GM12878 (cell line): ENCODE measurements around the gene ADAM33. TPM values are rescaled to one million over a fixed set of nuclear protein-coding genes. Genes with fewer than 3 reads are reported as not detected.

Experiments used
- ATAC-seq: fragments of 200-7000 bp; cut with Tn5 transposase; 3 replicates; pipeline ENCODE4 v1.9.1; 2020; ENCODE audit warnings: mild to moderate bottlenecking, moderate library complexity
- BruUV-seq: library from RNA; stranded (reverse); fragments of 400-500 nt; replicated peaks from 2 replicates; lab custom pipeline; 2021; lab: Mats Ljungman, UMichigan
- CTCF ChIA-PET: fragments of 300-600 bp; sonication (Branson Sonifier 250); formaldehyde crosslinking; extraction: SDS; loops from one replicate; lab custom pipeline; 2021; ENCODE audit warnings: inconsistent platforms; lab: Yijun Ruan, JAX
- POLR2A ChIA-PET: fragments of 350-600 bp; formaldehyde crosslinking; extraction: SDS; loops from one replicate; lab custom pipeline; 2021; ENCODE audit warnings: inconsistent platforms; lab: Charles Lee
- RAD21 ChIA-PET: fragments of 300-600 bp; sonication (Branson Sonifier 250); formaldehyde crosslinking; loops from one replicate; lab custom pipeline; 2023; ENCODE audit warnings: antibody characterized with exemption; ENCODE audit not compliant: unreplicated experiment; lab: Charles Lee
- SMC1A ChIA-PET: fragments of 300-600 bp; sonication (Branson Sonifier 250); formaldehyde crosslinking; loops from one replicate; lab custom pipeline; 2023; ENCODE audit not compliant: unreplicated experiment, uncharacterized antibody; lab: Charles Lee
- DNase-seq: peaks from one replicate; pipeline ENCODE4 v3.0.0-alpha.2; 2011; ENCODE audit warnings: low read depth, low spot score
- FAIRE-seq: peaks from 3 replicates; lab custom pipeline; 2011; peaks lifted over from hg19 to GRCh38; lab: Jason Lieb, UNC
- H2AFZ ChIP-seq: 2 replicates; pipeline ENCODE4 v1.6.0; 2011; ENCODE audit warnings: low read depth, low read length, control low read depth; ENCODE audit not compliant: control insufficient read depth
- H3K27ac ChIP-seq: 2 replicates; pipeline ENCODE4 v1.5.1; 2011; ENCODE audit warnings: control low read depth; ENCODE audit not compliant: control insufficient read depth, insufficient read depth
- H3K27me3 ChIP-seq, 2 experiments: replicated peaks in 1 of 2; 2 replicates each; pipeline versions ENCODE4 v1.6.0 to v1.6.1; 2011; ENCODE audit warnings: low read length in 1 of 2; ENCODE audit not compliant: control insufficient read depth in 2 of 2, insufficient read depth in 2 of 2
- H3K36me3 ChIP-seq, 2 experiments: 2 replicates each; pipeline ENCODE4 v1.5.1; 2011; ENCODE audit warnings: low read length in 1 of 2; ENCODE audit not compliant: control insufficient read depth in 2 of 2, insufficient read depth in 2 of 2
- H3K4me1 ChIP-seq: 2 replicates; pipeline ENCODE4 v1.6.1; 2011; ENCODE audit warnings: mild to moderate bottlenecking, low read length, moderate library complexity, mixed read lengths; ENCODE audit not compliant: control insufficient read depth, insufficient read depth
- H3K4me2 ChIP-seq: 2 replicates; pipeline ENCODE4 v1.6.0; 2011; ENCODE audit warnings: control low read depth; ENCODE audit not compliant: control insufficient read depth, insufficient read depth
- H3K4me3 ChIP-seq: fragments of 200-600 bp; sonication (generic); 2 replicates; pipeline ENCODE4 v1.5.1; 2016
- H3K79me2 ChIP-seq: 2 replicates; pipeline ENCODE4 v1.6.0; 2011; ENCODE audit warnings: low read length; ENCODE audit not compliant: control insufficient read depth, insufficient read depth
- H3K9ac ChIP-seq: 2 replicates; pipeline ENCODE4 v1.8.0; 2011; ENCODE audit warnings: low read length, control low read depth, mixed read lengths; ENCODE audit not compliant: control insufficient read depth, insufficient read depth
- H3K9me3 ChIP-seq: replicated peaks from 3 replicates; pipeline ENCODE4 v1.5.1; 2011; ENCODE audit warnings: mild to moderate bottlenecking, low read length; ENCODE audit not compliant: control insufficient read depth, insufficient read depth
- H4K20me1 ChIP-seq: 2 replicates; pipeline ENCODE4 v1.6.0; 2011; ENCODE audit not compliant: control insufficient read depth, insufficient read depth
- CREB1 ChIP-seq: IDR thresholded peaks from 2 replicates; pipeline ENCODE4 v1.6.1; 2012; ENCODE audit warnings: low read depth, mild to moderate bottlenecking, inconsistent platforms
- DPF2 ChIP-seq: fragments of 450-650 bp; IDR thresholded peaks from 2 replicates; pipeline ENCODE4 v1.6.1; 2017; ENCODE audit warnings: mild to moderate bottlenecking
- EP300 ChIP-seq, 2 experiments: fragments of 150-350 bp in 1 of 2; IDR thresholded peaks; 2 replicates each; pipeline ENCODE4 v1.6.1; 2011 to 2012; ENCODE audit warnings: low read depth in 2 of 2, low read length in 2 of 2, borderline replicate concordance in 1 of 2, improper control_type of control experiment in 1 of 2, inconsistent platforms in 1 of 2; ENCODE audit not compliant: control insufficient read depth in 1 of 2
- ESRRA ChIP-seq: IDR thresholded peaks from 2 replicates; pipeline ENCODE4 v1.6.1; 2012; ENCODE audit warnings: mild to moderate bottlenecking, low read length, improper control_type of control experiment
- HDAC6 ChIP-seq: fragments of 200-600 bp; sonication (generic); IDR thresholded peaks from one replicate; pipeline ENCODE4 v1.8.0; 2017; ENCODE audit warnings: antibody characterized with exemption; ENCODE audit not compliant: unreplicated experiment
- IKZF1 ChIP-seq: fragments of 450-650 bp; conservative IDR thresholded peaks from 2 replicates; pipeline ENCODE4 v1.6.1; 2017; ENCODE audit warnings: antibody characterized with exemption, mild to moderate bottlenecking
- NFYB ChIP-seq: IDR thresholded peaks from 2 replicates; pipeline ENCODE4 v1.6.1; 2011; ENCODE audit warnings: low read depth, mild to moderate bottlenecking, low read length, improper control_type of control experiment, moderate library complexity; ENCODE audit not compliant: insufficient read depth
- PBX3 ChIP-seq: IDR thresholded peaks from 2 replicates; pipeline ENCODE4 v1.6.1; 2011; ENCODE audit warnings: mild to moderate bottlenecking, low read depth, low read length, moderate library complexity; ENCODE audit not compliant: insufficient replicate concordance
- RAD21 ChIP-seq: IDR thresholded peaks from 2 replicates; pipeline ENCODE4 v1.6.1; 2011; ENCODE audit warnings: mild to moderate bottlenecking, low read depth, low read length, moderate library complexity; ENCODE audit not compliant: insufficient read depth
- RELB ChIP-seq: fragments of 450-650 bp; IDR thresholded peaks from 2 replicates; pipeline ENCODE4 v1.6.1; 2017; ENCODE audit warnings: low read depth, mild to moderate bottlenecking, moderate library complexity
- REST ChIP-seq: IDR thresholded peaks from 2 replicates; pipeline ENCODE4 v1.6.1; 2012; ENCODE audit warnings: mild to moderate bottlenecking, low read depth, low read length
- SMAD1 ChIP-seq: fragments of 450-650 bp; IDR thresholded peaks from 2 replicates; pipeline ENCODE4 v1.6.1; 2018; ENCODE audit warnings: mild to moderate bottlenecking, low read depth; ENCODE audit not compliant: partially characterized antibody
- SPI1 ChIP-seq: IDR thresholded peaks from 2 replicates; pipeline ENCODE4 v1.6.1; 2011; ENCODE audit warnings: low read depth, mild to moderate bottlenecking, low read length, moderate library complexity, borderline replicate concordance; ENCODE audit not compliant: insufficient read depth
- TARDBP ChIP-seq: IDR thresholded peaks from 2 replicates; pipeline ENCODE4 v1.6.1; 2016; ENCODE audit warnings: borderline replicate concordance
- TCF3 ChIP-seq: IDR thresholded peaks from 2 replicates; pipeline ENCODE4 v1.6.1; 2012; ENCODE audit warnings: low read depth, mild to moderate bottlenecking, low read length, borderline replicate concordance; ENCODE audit not compliant: insufficient read depth
- ZZZ3 ChIP-seq: IDR thresholded peaks from 2 replicates; pipeline ENCODE4 v1.6.1; 2011; ENCODE audit warnings: low read depth; ENCODE audit not compliant: control insufficient read depth, insufficient read length
- WGBS: methylation state at CpG from one replicate; pipeline ENCODE4 v1.1.6; 2016; ENCODE audit warnings: low lambda C conversion rate; ENCODE audit not compliant: insufficient replicate concordance, insufficient coverage; ENCODE audit errors: missing lambda C conversion rate; 5-methylcytosine and 5-hydroxymethylcytosine counted together
- in situ Hi-C: fragments of 300-500 bp; cut with MboI; formaldehyde crosslinking; loops from 9 replicates; pipeline ENCODE4 v1.14.3; 2018; ENCODE audit warnings: mixed read lengths
- intact Hi-C: fragments of 100-400 bp; cut with micrococcal nuclease; formaldehyde crosslinking; loops from one replicate; pipeline ENCODE4 v1.14.2; 2022; ENCODE audit not compliant: unreplicated experiment
- polyA plus RNA-seq, 11 experiments: library from polyadenylated mRNA; depleted of rRNA in 4 of 11; unstranded in 6 of 11; stranded (reverse) in 5 of 11; fragments of >200 nt; fragmentation: Nextera tagmentation in 4 of 11; fragmentation: Illumina TruSeq in 1 of 11; extraction: Ambion mirVana in 4 of 11; extraction: Trizol in 1 of 11; gene quantifications; 1 replicate in 1 of 11; 2 replicates in 10 of 11; pipeline versions ENCODE4 v1.2.1 to v1.2.3, GENCODE V29; 2011 to 2016; ENCODE audit warnings: inconsistent platforms in 2 of 11, missing spikeins in 2 of 11, low read depth in 1 of 11
- total RNA-seq, 4 experiments: library from RNA; depleted of rRNA in 3 of 4; stranded (reverse); fragments of >200 nt in 3 of 4; fragmentation: Illumina TruSeq in 1 of 4; extraction: Trizol in 1 of 4; gene quantifications; 2 replicates each; pipeline versions ENCODE4 v1.2.1 to v1.2.3, GENCODE V29; 2013 to 2021

ADAM33 gene
- total and polyA plus RNA-seq, 10 of the 15 experiments (the other 5 are each of a cell fraction or from before 2014, with no cell fraction given), result not detected

- Histone ChIP-seq H3K9ac (no peak overlapping the region), H3K4me2 (no peak overlapping the region), H4K20me1 (no peaks in the 10 kb centered on the region), H3K79me2 (no peaks in the 10 kb centered on the region), H3K27ac (no peak overlapping the region), H3K4me1 (peaks cover 5% of the 10 kb centered on the region), H3K27me3 (peaks cover 0 to 2% of the 10 kb centered on the region in 2 experiments; a peak in 2 of 4 replicates), H3K4me3 (no peak overlapping the region), H3K36me3 (no peaks in the 10 kb centered on the region), H3K9me3 (no peaks in the 10 kb centered on the region), H2AFZ (no peak overlapping the region)
- ATAC-seq (no peak), DNase-seq (no peak), FAIRE-seq (no peak)
- 42% methylated on average over 10 of the region's 10 CpGs for WGBS
- BruUV-seq, result no TSS peak
- CTCF ChIA-PET, result interaction anchor here (1.3 to 2.3 kb wide), 5 partner anchors 9 to 144 kb away, joined by 3 to 12 read pairs (median 5); no protein-coding TSS in a partner anchor
- RAD21 ChIA-PET, result no interaction called here
- TF ChIP-seq RAD21, result no peak
- TF ChIP-seq CREB1, result no peak
- no peak for TF ChIP-seq PBX3
- TF ChIP-seq TARDBP, result no peak
- no peak for TF ChIP-seq ZZZ3
- TF ChIP-seq REST, result no peak
- TF ChIP-seq SMAD1, result no peak
- no peak for TF ChIP-seq TCF3
- TF ChIP-seq EP300 (IDR thresholded peaks at IDR 0.05; ENCODE audit: borderline replicate concordance in 1 of 2, control insufficient read depth in 1 of 2, low read depth in 2 of 2, low read length in 2 of 2), result no peak
- TF ChIP-seq IKZF1, result no peak
- TF ChIP-seq NFYB, result no peak
- no peak for TF ChIP-seq DPF2
- TF ChIP-seq SPI1, result no peak
- TF ChIP-seq HDAC6, result no peak
- TF ChIP-seq ESRRA, result no peak
- TF ChIP-seq RELB, result no peak
- TF ChIP-seq, all 136 proteins: peak for 0
- ChIA-PET SMC1A (interaction anchor here (0.6 to 1.6 kb wide), 2 partner anchors 144 to 443 kb away, joined by 3 to 4 read pairs; no protein-coding TSS in a partner anchor), POLR2A (interaction anchor here (0.9 kb wide), 1 partner anchor 29 kb away, joined by 3 read pairs; no protein-coding TSS in a partner anchor)
- intact Hi-C loops, result no loop called here
- in situ Hi-C loops, result no loop called here
Measured at GRCh38 chr20:3706774-3707507, 25.1 kb upstream of the ADAM33 start.
